ENCODE results near the gene EPHA8.

DNA sequence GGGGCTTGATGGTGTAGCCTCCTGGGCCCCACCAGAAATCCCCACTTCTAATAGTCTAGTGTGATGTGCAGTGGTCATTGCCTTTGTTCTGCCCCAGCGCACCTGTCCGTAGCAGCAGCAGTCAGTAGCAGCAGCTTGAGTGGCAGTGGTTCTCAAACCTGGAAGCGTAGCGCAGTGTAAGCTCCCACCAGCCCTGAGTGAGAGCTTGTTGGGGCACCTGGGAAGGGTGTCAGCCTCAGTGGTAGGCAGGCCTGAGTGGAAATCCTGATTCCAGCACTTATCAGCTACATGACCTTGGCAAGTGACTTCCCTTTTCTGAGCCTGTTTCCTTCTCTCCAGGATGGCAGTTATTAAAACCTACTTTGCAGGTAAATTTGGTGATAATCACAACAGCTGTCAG lies 41.6 kb upstream of the EPHA8 start:
- TF ChIP-seq, protein P1, sequence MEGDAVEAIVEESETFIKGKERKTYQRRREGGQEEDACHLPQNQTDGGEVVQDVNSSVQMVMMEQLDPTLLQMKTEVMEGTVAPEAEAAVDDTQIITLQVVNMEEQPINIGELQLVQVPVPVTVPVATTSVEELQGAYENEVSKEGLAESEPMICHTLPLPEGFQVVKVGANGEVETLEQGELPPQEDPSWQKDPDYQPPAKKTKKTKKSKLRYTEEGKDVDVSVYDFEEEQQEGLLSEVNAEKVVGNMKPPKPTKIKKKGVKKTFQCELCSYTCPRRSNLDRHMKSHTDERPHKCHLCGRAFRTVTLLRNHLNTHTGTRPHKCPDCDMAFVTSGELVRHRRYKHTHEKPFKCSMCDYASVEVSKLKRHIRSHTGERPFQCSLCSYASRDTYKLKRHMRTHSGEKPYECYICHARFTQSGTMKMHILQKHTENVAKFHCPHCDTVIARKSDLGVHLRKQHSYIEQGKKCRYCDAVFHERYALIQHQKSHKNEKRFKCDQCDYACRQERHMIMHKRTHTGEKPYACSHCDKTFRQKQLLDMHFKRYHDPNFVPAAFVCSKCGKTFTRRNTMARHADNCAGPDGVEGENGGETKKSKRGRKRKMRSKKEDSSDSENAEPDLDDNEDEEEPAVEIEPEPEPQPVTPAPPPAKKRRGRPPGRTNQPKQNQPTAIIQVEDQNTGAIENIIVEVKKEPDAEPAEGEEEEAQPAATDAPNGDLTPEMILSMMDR (IDR thresholded peaks at IDR 0.05): no peak
- TF ChIP-seq POLR2A (IDR thresholded peaks at IDR 0.05) (no peak), POLR2AphosphoS5 (IDR thresholded peaks at IDR 0.05) (no peak)
